Hair follicular keratinocyte (primary cell): Measurements from ENCODE around the gene FAM47B. TPM values are rescaled to one million over a fixed set of nuclear protein-coding genes. Genes with fewer than 3 reads are reported as not detected.

Experiments
- total RNA-seq: library from RNA; depleted of rRNA; stranded (reverse); fragments of >200 nt; gene quantifications from 2 replicates; pipeline ENCODE4 v1.2.3, GENCODE V29; 2015

The FAM47B gene
- not detected in 2 replicates for total RNA-seq

GRCh38 chrX:34942496-34942895 lies at the start of gene FAM47B:
FAM47B (plus strand) TSS chrX:34942796; CDS start chrX:34942832, 36 bp downstream.

